IMR-90 (cell line): Measurements from ENCODE around the gene INO80E. TPM values are rescaled to one million over a fixed set of nuclear protein-coding genes. Genes with fewer than 3 reads are reported as not detected.

ENCODE experiments used
- ATAC-seq: fragments of 200-7000 bp; cut with Tn5 transposase; 2 replicates; pipeline ENCODE4 v1.9.1; 2020; ENCODE audit warnings: low read depth, mild to moderate bottlenecking, moderate library complexity
- BruUV-seq: library from RNA; stranded (reverse); fragments of 400-500 nt; replicated peaks from 2 replicates; lab custom pipeline; 2021; lab: Mats Ljungman, UMichigan
- CTCF ChIA-PET: fragments of 300-600 bp; formaldehyde crosslinking; extraction: SDS; loops from one replicate; lab custom pipeline; 2021; ENCODE audit warnings: antibody characterized with exemption; lab: Yijun Ruan, JAX
- POLR2A ChIA-PET: fragments of 300-600 bp; sonication (Branson Sonifier 250); formaldehyde crosslinking; loops from one replicate; lab custom pipeline; 2022; ENCODE audit warnings: antibody characterized with exemption; ENCODE audit not compliant: unreplicated experiment; lab: Charles Lee
- DNase-seq: peaks from one replicate; pipeline ENCODE4 v3.0.0; 2013
- H2AFZ ChIP-seq: replicated peaks from 2 replicates; pipeline ENCODE3; 2013; ENCODE audit warnings: low read length, mild to moderate bottlenecking; ENCODE audit not compliant: poor library complexity
- H2AK5ac ChIP-seq: 2 replicates; pipeline ENCODE4 v1.6.1; 2013; ENCODE audit warnings: low read depth, low read length, inconsistent platforms
- H2AK9ac ChIP-seq: replicated peaks from 2 replicates; pipeline ENCODE3; 2013; ENCODE audit warnings: mild to moderate bottlenecking, low read depth, low read length, moderate library complexity; ENCODE audit not compliant: poor library complexity
- H2BK120ac ChIP-seq: 2 replicates; pipeline ENCODE4 v1.6.1; 2013; ENCODE audit warnings: low read depth, low read length, inconsistent platforms
- H2BK15ac ChIP-seq: 3 replicates; pipeline ENCODE4 v1.6.1; 2013; ENCODE audit warnings: low read depth, low read length, inconsistent platforms
- H2BK20ac ChIP-seq: 2 replicates; pipeline ENCODE4 v1.6.1; 2013; ENCODE audit warnings: low read depth, mild to moderate bottlenecking, inconsistent platforms, low read length, moderate library complexity
- H2BK5ac ChIP-seq: 2 replicates; pipeline ENCODE4 v1.6.1; 2013; ENCODE audit warnings: mild to moderate bottlenecking, low read depth, low read length, inconsistent platforms; ENCODE audit not compliant: poor library complexity, severe bottlenecking
- H3K14ac ChIP-seq: replicated peaks from 2 replicates; pipeline ENCODE4 v1.6.1; 2013; ENCODE audit warnings: low read depth, low read length, inconsistent platforms
- H3K18ac ChIP-seq: 2 replicates; pipeline ENCODE4 v1.6.1; 2013; ENCODE audit warnings: low read depth, low read length, control low read depth
- H3K23ac ChIP-seq: 2 replicates; pipeline ENCODE4 v1.6.1; 2013; ENCODE audit warnings: low read depth, low read length, inconsistent platforms
- H3K27ac ChIP-seq: 2 replicates; pipeline ENCODE4 v1.5.1; 2013; ENCODE audit warnings: mild to moderate bottlenecking, control low read depth, low read length; ENCODE audit not compliant: insufficient read depth
- H3K27me3 ChIP-seq: 2 replicates; pipeline ENCODE4 v1.6.1; 2013; ENCODE audit warnings: low read length; ENCODE audit not compliant: control insufficient read depth, insufficient read depth
- H3K36me3 ChIP-seq: 2 replicates; pipeline ENCODE4 v1.6.1; 2013; ENCODE audit warnings: low read length, mixed read lengths; ENCODE audit not compliant: control insufficient read depth, insufficient read depth
- H3K4ac ChIP-seq: 2 replicates; pipeline ENCODE4 v1.6.1; 2013; ENCODE audit warnings: low read depth, low read length, inconsistent platforms
- H3K4me1 ChIP-seq: 2 replicates; pipeline ENCODE4 v1.6.1; 2013; ENCODE audit warnings: low read length, mixed read lengths; ENCODE audit not compliant: control insufficient read depth, insufficient read depth
- H3K4me2 ChIP-seq: 2 replicates; pipeline ENCODE4 v1.6.1; 2013; ENCODE audit warnings: low read depth, mild to moderate bottlenecking, control low read depth, low read length, moderate library complexity
- H3K4me3 ChIP-seq: 2 replicates; pipeline ENCODE4 v1.5.1; 2013; ENCODE audit warnings: low read depth, mild to moderate bottlenecking, control low read depth, low read length, moderate library complexity; ENCODE audit not compliant: insufficient read depth
- H3K56ac ChIP-seq: 2 replicates; pipeline ENCODE4 v1.6.1; 2013; ENCODE audit warnings: low read length, inconsistent platforms; ENCODE audit not compliant: insufficient read depth; ENCODE audit errors: extremely low read depth
- H3K79me1 ChIP-seq, 2 experiments: 2 replicates each; pipeline ENCODE4 v1.6.1; 2013; ENCODE audit warnings: low read length in 2 of 2, inconsistent platforms in 1 of 2, low read depth in 1 of 2
- H3K9ac ChIP-seq: 2 replicates; pipeline ENCODE4 v1.6.1; 2013; ENCODE audit warnings: low read depth, low read length, control low read depth
- H3K9me1 ChIP-seq: 2 replicates; pipeline ENCODE4 v1.6.1; 2013; ENCODE audit warnings: low read length, inconsistent platforms; ENCODE audit not compliant: insufficient read depth
- H3K9me3 ChIP-seq: 2 replicates; pipeline ENCODE4 v1.6.1; 2013; ENCODE audit warnings: low read length; ENCODE audit not compliant: control insufficient read depth, insufficient read depth
- H4K20me1 ChIP-seq: 2 replicates; pipeline ENCODE4 v1.6.1; 2013; ENCODE audit warnings: low read length, inconsistent platforms; ENCODE audit not compliant: insufficient read depth
- H4K5ac ChIP-seq: 2 replicates; pipeline ENCODE4 v1.6.1; 2013; ENCODE audit warnings: mild to moderate bottlenecking, low read depth, low read length, control low read depth
- H4K8ac ChIP-seq, 2 experiments: 2 replicates each; pipeline ENCODE4 v1.6.1; 2013; ENCODE audit warnings: low read depth in 2 of 2, low read length in 2 of 2, control low read depth in 1 of 2, inconsistent platforms in 1 of 2
- H4K91ac ChIP-seq: 2 replicates; pipeline ENCODE4 v1.6.1; 2013; ENCODE audit warnings: low read depth, low read length, inconsistent platforms; ENCODE audit not compliant: insufficient read depth
- BHLHE40 ChIP-seq: fragments of 150-350 bp; IDR thresholded peaks from 2 replicates; pipeline ENCODE4 v1.6.1; 2016; ENCODE audit warnings: mild to moderate bottlenecking, low read depth, low read length
- CEBPB ChIP-seq: IDR thresholded peaks from 2 replicates; pipeline ENCODE4 v1.6.1; 2012; ENCODE audit warnings: low read depth, low read length, improper control_type of control experiment
- CHD1 ChIP-seq: IDR thresholded peaks from 2 replicates; pipeline ENCODE4 v1.6.1; 2012; ENCODE audit warnings: low read depth, low read length, improper control_type of control experiment
- CTCF ChIP-seq: conservative IDR thresholded peaks from 2 replicates; pipeline ENCODE4 v1.5.1; 2012; ENCODE audit warnings: mild to moderate bottlenecking, low read depth, low read length, improper control_type of control experiment
- ELK1 ChIP-seq: fragments of 150-350 bp; IDR thresholded peaks from 2 replicates; pipeline ENCODE4 v1.6.1; 2016; ENCODE audit warnings: low read depth, mild to moderate bottlenecking, low read length, moderate library complexity, borderline replicate concordance
- FOS ChIP-seq: fragments of 150-350 bp; IDR thresholded peaks from 2 replicates; pipeline ENCODE4 v1.6.1; 2016; ENCODE audit warnings: low read depth, low read length
- MAFK ChIP-seq: IDR thresholded peaks from 2 replicates; pipeline ENCODE4 v1.6.1; 2012; ENCODE audit warnings: low read depth, low read length, improper control_type of control experiment
- MAZ ChIP-seq: IDR thresholded peaks from 2 replicates; pipeline ENCODE4 v1.6.1; 2012; ENCODE audit warnings: low read depth, mild to moderate bottlenecking, low read length, improper control_type of control experiment, moderate library complexity, borderline replicate concordance
- NFE2L2 ChIP-seq: fragments of 150-350 bp; IDR thresholded peaks from 2 replicates; pipeline ENCODE4 v1.6.1; 2016; ENCODE audit warnings: low read depth, mild to moderate bottlenecking, low read length
- POLR2A ChIP-seq: IDR thresholded peaks from 2 replicates; pipeline ENCODE4 v1.6.1; 2012; ENCODE audit warnings: mild to moderate bottlenecking, low read depth, low read length
- RCOR1 ChIP-seq: IDR thresholded peaks from 2 replicates; pipeline ENCODE4 v1.6.1; 2012; ENCODE audit warnings: mild to moderate bottlenecking, low read length, improper control_type of control experiment; ENCODE audit not compliant: insufficient replicate concordance
- SMC3 ChIP-seq: fragments of 150-350 bp; IDR thresholded peaks from 2 replicates; pipeline ENCODE4 v1.6.1; 2016; ENCODE audit warnings: low read depth, mild to moderate bottlenecking, antibody characterized with exemption, low read length, moderate library complexity
- USF2 ChIP-seq: fragments of 150-350 bp; IDR thresholded peaks from 2 replicates; pipeline ENCODE4 v1.6.1; 2017; ENCODE audit warnings: mild to moderate bottlenecking, antibody characterized with exemption, low read length, low read depth
- WGBS, 2 experiments: methylation state at CpG; one replicate each; pipeline versions ENCODE4 v1.1.5 to v1.1.7; 2013; ENCODE audit warnings: missing lambda C conversion rate in 2 of 2; ENCODE audit not compliant: insufficient read length in 1 of 2; ENCODE audit errors: extremely low coverage in 2 of 2; 5-methylcytosine and 5-hydroxymethylcytosine counted together
- dilution Hi-C: fragments of 300-500 bp; cut with HindIII; formaldehyde crosslinking; loops from one replicate; pipeline ENCODE4 v1.14.3; 2018; ENCODE audit warnings: low sequenced_read_pairs; ENCODE audit not compliant: unreplicated experiment
- in situ Hi-C: fragments of 300-500 bp; cut with MboI; formaldehyde crosslinking; loops from 3 replicates; pipeline ENCODE4 v1.14.3; 2019; ENCODE audit warnings: low sequenced_read_pairs, inconsistent platforms, mixed read lengths
- intact Hi-C: fragments of 100-400 bp; cut with micrococcal nuclease; formaldehyde crosslinking; loops from 2 replicates; pipeline ENCODE4 v1.10.0; 2022
- polyA plus RNA-seq, 3 experiments: library from polyadenylated mRNA; depleted of rRNA; stranded (reverse); fragments of >200 nt; gene quantifications; 2 replicates each; pipeline ENCODE4 v1.2.3, GENCODE V29; 2012; ENCODE audit warnings: low replicate concordance in 1 of 3
- total RNA-seq: library from RNA; depleted of rRNA; stranded (reverse); fragments of >200 nt; gene quantifications from 2 replicates; pipeline ENCODE4 v1.2.3, GENCODE V29; 2012

INO80E gene
- total and polyA plus RNA-seq, 2 of the 4 experiments (the other 2 are of a cell fraction), result 40.9 to 42.1 TPM

GRCh38 chr16:29988346-29989075 lies 7.5 kb upstream of the INO80E start:
- no peak overlapping the region for H2AK9ac ChIP-seq
- intact Hi-C loops (no loop called here), in situ Hi-C loops (no loop called here), dilution Hi-C loops (no loop called here)
- ChIA-PET CTCF (no interaction called here), POLR2A (no interaction called here)
- no peak overlapping the region for H3K18ac ChIP-seq
- no peak for DNase-seq
- no peak overlapping the region for H3K23ac ChIP-seq
- H3K9ac ChIP-seq, result no peak overlapping the region
- no peak overlapping the region for H4K5ac ChIP-seq
- H3K79me1 ChIP-seq, result peaks cover 0 to 12% of the 10 kb centered on the region in 2 experiments; a peak in 1 of 4 replicates
- H4K20me1 ChIP-seq, result no peaks in the 10 kb centered on the region; the same call in 1 of the 2 replicates
- H3K36me3 ChIP-seq, result peaks cover 75% of the 10 kb centered on the region
- H3K4me3 ChIP-seq, result no peak overlapping the region
- no peaks in the 10 kb centered on the region for H3K9me1 ChIP-seq
- H3K9me3 ChIP-seq, result no peaks in the 10 kb centered on the region
- TF ChIP-seq CTCF (no peak), USF2 (no peak), MAFK (no peak), BHLHE40 (no peak), NFE2L2 (no peak), CHD1 (no peak), POLR2A (no peak), FOS (no peak), RCOR1 (no peak), SMC3 (no peak), MAZ (no peak), CEBPB (no peak), ELK1 (no peak)
- 95% methylated on average over 4 of the region's 17 CpGs; no CpG with 5 or more reads in 1 of the 2 experiments for WGBS, 2 experiments
- H3K27me3 ChIP-seq, result no peaks in the 10 kb centered on the region
- no peak overlapping the region for H3K27ac ChIP-seq
- H4K8ac ChIP-seq, result no peak overlapping the region
- H2BK5ac ChIP-seq, result no peak overlapping the region
- H3K14ac ChIP-seq, result no peak overlapping the region
- no peak overlapping the region for H2AFZ ChIP-seq
- H3K4me2 ChIP-seq, result no peak overlapping the region
- ATAC-seq, result no peak
- no peak overlapping the region for H2AK5ac ChIP-seq
- H3K56ac ChIP-seq, result no peak overlapping the region
- H2BK15ac ChIP-seq, result no peak overlapping the region
- no peaks in the 10 kb centered on the region for H3K4me1 ChIP-seq
- H2BK20ac ChIP-seq, result no peak overlapping the region
- BruUV-seq, result no TSS peak
- H3K4ac ChIP-seq, result no peak overlapping the region
- no peak overlapping the region for H2BK120ac ChIP-seq
- no peak overlapping the region for H4K91ac ChIP-seq
